ENCODE measurements around the gene ACSS1.

Gene ACSS1

DNA sequence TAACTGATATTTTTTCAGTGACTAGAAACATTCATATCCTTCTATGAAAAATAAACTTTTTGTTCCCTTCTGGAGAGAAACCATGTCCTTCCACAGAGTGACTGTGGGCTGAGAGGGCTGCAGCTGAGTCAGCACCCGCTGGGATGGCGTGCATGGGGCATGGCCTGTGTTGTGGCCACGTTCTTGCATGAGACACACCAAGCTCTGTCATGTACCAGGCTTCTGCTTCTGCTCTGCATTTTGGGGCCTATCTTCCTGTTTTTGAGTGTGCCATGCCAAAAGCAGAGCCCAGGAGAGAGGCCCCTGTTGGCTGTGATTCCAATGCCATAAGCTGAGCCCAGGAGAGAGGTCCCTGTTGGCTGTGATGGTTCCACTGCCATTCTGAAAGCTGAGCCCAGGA, 76.1 kb downstream of the ACSS1 start:
- Histone ChIP-seq H3K9me3 (ENCODE audit: insufficient read depth, low read depth, low read length) (peaks cover under 1% of the 10 kb centered on the region; the same call in 1 of the 2 replicates), H3K4me2 (ENCODE audit: low read depth, low read length, poor library complexity, severe bottlenecking) (peak overlapping the region; percentile 9), H3K4me3 (ENCODE audit: low read length, poor library complexity, severe bottlenecking) (no peak overlapping the region), H3K4me1 (ENCODE audit: insufficient read depth, low read length, poor library complexity, severe bottlenecking) (peaks cover 46% of the 10 kb centered on the region), H4K20me1 (ENCODE audit: insufficient read depth, low read length, poor library complexity, severe bottlenecking) (peaks cover 15% of the 10 kb centered on the region), H3K79me2 (ENCODE audit: insufficient read depth, low read length) (peaks cover 72% of the 10 kb centered on the region), H2AFZ (ENCODE audit: low read length) (no peak overlapping the region), H3K9ac (ENCODE audit: low read depth, low read length, poor library complexity, severe bottlenecking) (peak overlapping the region; percentile 12), H3F3A (ENCODE audit: low read depth) (no peaks in the 10 kb centered on the region), H3K9me2 (replicated peaks; ENCODE audit: low read depth, low read length) (no peaks in the 10 kb centered on the region), H3K36me3 (ENCODE audit: insufficient read depth, low read length) (peaks cover 61% of the 10 kb centered on the region; the same call in 1 of the 2 replicates), H3K27me3 (ENCODE audit: insufficient read depth, low read length, poor library complexity, severe bottlenecking) (no peaks in the 10 kb centered on the region)
- TF ChIP-seq, protein P1, sequence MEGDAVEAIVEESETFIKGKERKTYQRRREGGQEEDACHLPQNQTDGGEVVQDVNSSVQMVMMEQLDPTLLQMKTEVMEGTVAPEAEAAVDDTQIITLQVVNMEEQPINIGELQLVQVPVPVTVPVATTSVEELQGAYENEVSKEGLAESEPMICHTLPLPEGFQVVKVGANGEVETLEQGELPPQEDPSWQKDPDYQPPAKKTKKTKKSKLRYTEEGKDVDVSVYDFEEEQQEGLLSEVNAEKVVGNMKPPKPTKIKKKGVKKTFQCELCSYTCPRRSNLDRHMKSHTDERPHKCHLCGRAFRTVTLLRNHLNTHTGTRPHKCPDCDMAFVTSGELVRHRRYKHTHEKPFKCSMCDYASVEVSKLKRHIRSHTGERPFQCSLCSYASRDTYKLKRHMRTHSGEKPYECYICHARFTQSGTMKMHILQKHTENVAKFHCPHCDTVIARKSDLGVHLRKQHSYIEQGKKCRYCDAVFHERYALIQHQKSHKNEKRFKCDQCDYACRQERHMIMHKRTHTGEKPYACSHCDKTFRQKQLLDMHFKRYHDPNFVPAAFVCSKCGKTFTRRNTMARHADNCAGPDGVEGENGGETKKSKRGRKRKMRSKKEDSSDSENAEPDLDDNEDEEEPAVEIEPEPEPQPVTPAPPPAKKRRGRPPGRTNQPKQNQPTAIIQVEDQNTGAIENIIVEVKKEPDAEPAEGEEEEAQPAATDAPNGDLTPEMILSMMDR (conservative IDR thresholded peaks at IDR 0.05; ENCODE audit: low read length), result no peak
- no peak for TF ChIP-seq EZH2phosphoT487 (IDR thresholded peaks at IDR 0.05; ENCODE audit: borderline replicate concordance)

GRCh38 chr20:24981282-24981681, 76.7 kb downstream of the ACSS1 start:
- Histone ChIP-seq H3K9me3 (ENCODE audit: insufficient read depth, low read depth, low read length) (peaks cover 5% of the 10 kb centered on the region; the same call in 1 of the 2 replicates), H3K4me2 (ENCODE audit: low read depth, low read length, poor library complexity, severe bottlenecking) (peak overlapping the region; percentile 9), H4K20me1 (ENCODE audit: insufficient read depth, low read length, poor library complexity, severe bottlenecking) (peaks cover 15% of the 10 kb centered on the region), H3K9ac (ENCODE audit: low read depth, low read length, poor library complexity, severe bottlenecking) (no peak overlapping the region), H3K9me2 (replicated peaks; ENCODE audit: low read depth, low read length) (no peaks in the 10 kb centered on the region), H3K79me2 (ENCODE audit: insufficient read depth, low read length) (peaks cover 66% of the 10 kb centered on the region), H3F3A (ENCODE audit: low read depth) (no peaks in the 10 kb centered on the region), H3K4me3 (ENCODE audit: low read length, poor library complexity, severe bottlenecking) (no peak overlapping the region), H3K27me3 (ENCODE audit: insufficient read depth, low read length, poor library complexity, severe bottlenecking) (no peaks in the 10 kb centered on the region), H3K36me3 (ENCODE audit: insufficient read depth, low read length) (peaks cover 66% of the 10 kb centered on the region; the same call in 1 of the 2 replicates), H3K4me1 (ENCODE audit: insufficient read depth, low read length, poor library complexity, severe bottlenecking) (peaks cover 41% of the 10 kb centered on the region), H2AFZ (ENCODE audit: low read length) (no peak overlapping the region)
- TF ChIP-seq, protein P1 (conservative IDR thresholded peaks at IDR 0.05; ENCODE audit: low read length), result no peak
- TF ChIP-seq EZH2phosphoT487 (IDR thresholded peaks at IDR 0.05; ENCODE audit: borderline replicate concordance), result no peak

- Histone ChIP-seq H3F3A (ENCODE audit: low read depth) (no peaks in the 10 kb centered on the region), H4K20me1 (ENCODE audit: insufficient read depth, low read length, poor library complexity, severe bottlenecking) (peaks cover 12% of the 10 kb centered on the region), H3K9ac (ENCODE audit: low read depth, low read length, poor library complexity, severe bottlenecking) (no peak overlapping the region), H3K4me1 (ENCODE audit: insufficient read depth, low read length, poor library complexity, severe bottlenecking) (peaks cover 34% of the 10 kb centered on the region), H2AFZ (ENCODE audit: low read length) (no peak overlapping the region), H3K4me2 (ENCODE audit: low read depth, low read length, poor library complexity, severe bottlenecking) (no peak overlapping the region), H3K27me3 (ENCODE audit: insufficient read depth, low read length, poor library complexity, severe bottlenecking) (no peaks in the 10 kb centered on the region), H3K4me3 (ENCODE audit: low read length, poor library complexity, severe bottlenecking) (no peak overlapping the region), H3K36me3 (ENCODE audit: insufficient read depth, low read length) (peaks cover 74% of the 10 kb centered on the region), H3K9me3 (ENCODE audit: insufficient read depth, low read depth, low read length) (peaks cover 12% of the 10 kb centered on the region; the same call in 1 of the 2 replicates), H3K79me2 (ENCODE audit: insufficient read depth, low read length) (peaks cover 58% of the 10 kb centered on the region), H3K9me2 (replicated peaks; ENCODE audit: low read depth, low read length) (no peaks in the 10 kb centered on the region)
- TF ChIP-seq EZH2phosphoT487 (IDR thresholded peaks at IDR 0.05; ENCODE audit: borderline replicate concordance), result no peak
- TF ChIP-seq, protein P1 (conservative IDR thresholded peaks at IDR 0.05; ENCODE audit: low read length), result no peak
Observed at GRCh38 chr20:24980291-24981053, 77.5 kb downstream of the ACSS1 start.

Data from Loucy (cell line).